Thoracic aorta (tissue), 2 donors: Measurements from ENCODE around the gene MYZAP. TPM values are rescaled to one million over a fixed set of nuclear protein-coding genes. Genes with fewer than 3 reads are reported as not detected.

Source experiments
- ATAC-seq: fragments of 150-250 bp; one replicate; pipeline ENCODE4 v1.8.0; 2017; ENCODE audit warnings: low read depth; ENCODE audit not compliant: insufficient number of reproducible peaks, low FRiP score
- DNase-seq: peaks from one replicate; pipeline ENCODE4 v3.0.0-alpha.2; 2020; ENCODE audit warnings: low spot score
- H3K27ac ChIP-seq, 2 donors: fragments of 200-600 bp; sonication (generic); 1 replicate in 1 of 2; 2 replicates in 1 of 2; pipeline ENCODE4 v1.5.1; 2016; ENCODE audit warnings: mild to moderate bottlenecking in 2 of 2, moderate library complexity in 2 of 2
- H3K27me3 ChIP-seq: fragments of 200-600 bp; sonication (generic); replicated peaks from 2 replicates; pipeline ENCODE4 v1.6.0; 2016; ENCODE audit warnings: mild to moderate bottlenecking; ENCODE audit not compliant: insufficient read depth
- H3K36me3 ChIP-seq: fragments of 200-600 bp; sonication (generic); one replicate; pipeline ENCODE4 v1.5.1; 2016
- H3K4me1 ChIP-seq, 2 donors: fragments of 200-600 bp; sonication (generic); 1 replicate in 1 of 2; 2 replicates in 1 of 2; pipeline versions ENCODE4 v1.5.1 to v1.6.0; 2016; ENCODE audit warnings: low read depth in 2 of 2, mild to moderate bottlenecking in 1 of 2; ENCODE audit not compliant: control insufficient read depth in 1 of 2
- H3K4me3 ChIP-seq: fragments of 200-600 bp; sonication (generic); 2 replicates; pipeline ENCODE4 v1.5.1; 2016; ENCODE audit warnings: mild to moderate bottlenecking
- H3K9me3 ChIP-seq: fragments of 200-600 bp; sonication (generic); 2 replicates; pipeline ENCODE4 v1.5.1; 2016
- total RNA-seq, 2 donors: library from RNA; depleted of rRNA; stranded (reverse); fragments of >200 nt; gene quantifications; one replicate each; pipeline versions ENCODE4 v1.1.0 to v1.2.3, GENCODE V29; 2016
- TF ChIP-seq, protein P1 (sequence below): fragments of 200-600 bp; sonication (generic); IDR thresholded peaks from one replicate; pipeline ENCODE4 v1.5.1; 2019; ENCODE audit warnings: antibody characterized with exemption

Gene MYZAP
- total RNA-seq, 2 donors from 2014 or later, result 3.8 to 6.8 TPM

DNA sequence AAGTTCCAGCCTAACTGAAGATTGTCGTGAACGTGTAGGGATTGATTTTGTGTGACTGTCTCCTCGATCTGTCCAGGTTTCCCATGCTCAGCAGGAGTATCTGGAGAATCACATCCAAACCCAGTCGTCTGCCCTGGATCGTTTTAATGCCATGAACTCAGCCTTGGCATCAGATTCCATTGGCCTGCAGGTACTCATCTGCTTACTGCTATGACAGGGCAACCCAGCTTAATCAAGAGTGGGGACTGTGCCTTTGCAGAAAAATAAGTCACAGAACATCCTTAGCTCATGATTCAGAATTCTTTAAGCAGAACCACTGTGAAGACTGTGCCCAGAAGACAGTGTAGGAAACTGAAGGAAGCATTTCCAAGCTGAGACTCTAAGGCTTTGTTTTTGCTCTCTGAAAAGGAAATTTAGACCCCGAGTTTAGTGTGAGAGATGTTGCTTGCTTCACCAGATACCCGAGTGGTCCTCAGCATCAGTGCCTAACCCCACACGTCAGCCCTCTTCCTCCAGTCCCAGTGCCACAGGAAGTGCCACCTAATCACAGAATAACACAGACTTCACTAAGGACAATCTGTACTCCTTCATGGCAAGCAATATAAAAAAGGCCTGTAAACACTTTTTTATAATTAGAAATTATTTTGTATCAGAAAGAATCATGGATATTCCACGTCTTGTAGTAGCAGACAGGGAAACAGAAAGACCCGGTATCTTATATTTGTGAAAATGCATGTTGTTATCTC, 34.2 kb downstream of the MYZAP start:
- DNase-seq (no peak), ATAC-seq (peak; percentile 30)
- no peaks in the 10 kb centered on the region for H3K36me3 ChIP-seq
- H3K27me3 ChIP-seq, result no peaks in the 10 kb centered on the region
- H3K9me3 ChIP-seq, result no peaks in the 10 kb centered on the region
- peaks cover 5 to 16% of the 10 kb centered on the region in 2 donors for H3K4me1 ChIP-seq
- TF ChIP-seq, protein P1, sequence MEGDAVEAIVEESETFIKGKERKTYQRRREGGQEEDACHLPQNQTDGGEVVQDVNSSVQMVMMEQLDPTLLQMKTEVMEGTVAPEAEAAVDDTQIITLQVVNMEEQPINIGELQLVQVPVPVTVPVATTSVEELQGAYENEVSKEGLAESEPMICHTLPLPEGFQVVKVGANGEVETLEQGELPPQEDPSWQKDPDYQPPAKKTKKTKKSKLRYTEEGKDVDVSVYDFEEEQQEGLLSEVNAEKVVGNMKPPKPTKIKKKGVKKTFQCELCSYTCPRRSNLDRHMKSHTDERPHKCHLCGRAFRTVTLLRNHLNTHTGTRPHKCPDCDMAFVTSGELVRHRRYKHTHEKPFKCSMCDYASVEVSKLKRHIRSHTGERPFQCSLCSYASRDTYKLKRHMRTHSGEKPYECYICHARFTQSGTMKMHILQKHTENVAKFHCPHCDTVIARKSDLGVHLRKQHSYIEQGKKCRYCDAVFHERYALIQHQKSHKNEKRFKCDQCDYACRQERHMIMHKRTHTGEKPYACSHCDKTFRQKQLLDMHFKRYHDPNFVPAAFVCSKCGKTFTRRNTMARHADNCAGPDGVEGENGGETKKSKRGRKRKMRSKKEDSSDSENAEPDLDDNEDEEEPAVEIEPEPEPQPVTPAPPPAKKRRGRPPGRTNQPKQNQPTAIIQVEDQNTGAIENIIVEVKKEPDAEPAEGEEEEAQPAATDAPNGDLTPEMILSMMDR, result no peak
- no peak overlapping the region for H3K4me3 ChIP-seq
- peak overlapping the region; percentile 30 to 41 for H3K27ac ChIP-seq

GRCh38 chr15:57626713-57627440, 35.2 kb downstream of the MYZAP start:
- TF ChIP-seq, protein P1, result no peak
- Histone ChIP-seq H3K4me3 (no peak overlapping the region), H3K9me3 (no peaks in the 10 kb centered on the region), H3K4me1 (peaks cover 5 to 26% of the 10 kb centered on the region in 2 donors), H3K36me3 (no peaks in the 10 kb centered on the region), H3K27me3 (no peaks in the 10 kb centered on the region), H3K27ac (peak overlapping the region in 1 of 2 donors; percentile 30)
- ATAC-seq (no peak), DNase-seq (no peak)

DNA sequence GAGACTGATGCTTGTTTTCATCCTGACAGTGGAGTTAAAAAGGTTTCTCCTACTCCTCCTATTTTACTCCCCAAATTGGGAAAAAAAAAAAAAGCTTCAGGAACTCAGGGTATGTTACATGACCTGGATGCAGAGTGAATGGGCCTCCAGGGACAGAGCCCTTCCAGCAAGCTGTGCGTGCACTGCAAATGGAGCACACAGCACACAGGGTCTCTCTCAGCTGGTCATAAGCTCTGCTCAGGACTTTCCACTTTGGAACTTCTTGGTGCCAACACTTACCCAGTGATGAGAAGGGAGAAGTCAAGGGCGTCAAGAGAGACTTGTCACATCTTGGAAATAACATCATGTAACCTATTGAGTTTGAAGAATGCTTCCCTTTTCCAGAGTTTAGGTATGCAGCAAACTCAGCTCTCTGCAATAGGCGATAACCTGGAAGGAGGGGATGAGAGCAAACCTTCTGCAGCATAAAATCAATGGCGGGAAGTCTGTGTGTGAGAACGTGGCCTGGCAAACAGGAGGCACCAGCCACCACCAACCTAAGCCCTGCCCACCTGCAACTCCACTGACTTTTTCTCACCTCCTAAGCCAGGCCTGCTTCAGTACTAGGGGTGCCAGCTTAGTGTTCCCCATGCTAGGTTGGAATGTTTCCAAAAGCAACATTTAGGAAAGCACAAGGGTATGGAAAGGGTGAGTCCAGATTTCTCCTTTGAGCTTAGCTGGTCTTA, 39.8 kb downstream of the MYZAP start:
- Histone ChIP-seq H3K9me3 (no peaks in the 10 kb centered on the region), H3K27ac (no peak overlapping the region), H3K36me3 (no peaks in the 10 kb centered on the region), H3K27me3 (no peaks in the 10 kb centered on the region), H3K4me1 (peaks cover 10 to 44% of the 10 kb centered on the region in 2 donors), H3K4me3 (no peak overlapping the region)
- no peak for DNase-seq
- no peak for ATAC-seq
- TF ChIP-seq, protein P1, result no peak

DNA sequence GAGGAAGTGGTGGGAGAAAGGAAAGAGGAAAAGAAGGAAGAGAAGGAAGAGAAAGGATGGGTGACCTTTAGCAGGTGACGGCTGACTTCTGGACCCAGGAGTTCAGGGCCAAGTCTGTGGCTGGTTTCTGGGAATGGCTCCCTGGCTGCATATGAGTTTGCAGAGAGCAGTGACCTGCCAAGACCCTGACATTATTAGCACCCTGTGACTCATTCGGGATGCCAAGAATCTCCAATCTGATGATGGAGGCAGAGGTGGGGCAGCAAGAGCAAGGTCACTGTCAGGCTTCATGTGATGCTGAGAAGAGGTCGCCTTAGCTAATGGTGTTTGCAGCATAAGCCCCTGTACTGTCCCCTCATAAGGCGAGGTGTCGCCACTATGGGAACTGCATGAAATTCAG, 42.6 kb downstream of the MYZAP start:
- H3K4me1 ChIP-seq, result peaks cover 5 to 43% of the 10 kb centered on the region in 2 donors
- no peak overlapping the region for H3K4me3 ChIP-seq
- H3K27ac ChIP-seq, result peak overlapping the region; percentile 67 to 73
- no peak for ATAC-seq
- TF ChIP-seq, protein P1, result no peak
- no peaks in the 10 kb centered on the region for H3K27me3 ChIP-seq
- DNase-seq, result no peak
- no peaks in the 10 kb centered on the region for H3K9me3 ChIP-seq
- no peaks in the 10 kb centered on the region for H3K36me3 ChIP-seq
